Stimulated activated CD8-positive, alpha-beta memory T cell treated with anti-CD3 and anti-CD28 coated beads, Interleukin-12 subunit alpha, Interleukin-12 subunit beta, amount 100 ng/mL, for 1 hour (primary cell): Measurements from ENCODE around the gene NFAM1.

Source experiments
- DNase-seq: peaks from one replicate; pipeline ENCODE4 v3.0.0-alpha.2; 2020; ENCODE audit warnings: low read depth

The NFAM1 gene

GRCh38 chr22:42358643-42359558 lies 73.3 kb downstream of the NFAM1 start:
- no peak for DNase-seq

DNA sequence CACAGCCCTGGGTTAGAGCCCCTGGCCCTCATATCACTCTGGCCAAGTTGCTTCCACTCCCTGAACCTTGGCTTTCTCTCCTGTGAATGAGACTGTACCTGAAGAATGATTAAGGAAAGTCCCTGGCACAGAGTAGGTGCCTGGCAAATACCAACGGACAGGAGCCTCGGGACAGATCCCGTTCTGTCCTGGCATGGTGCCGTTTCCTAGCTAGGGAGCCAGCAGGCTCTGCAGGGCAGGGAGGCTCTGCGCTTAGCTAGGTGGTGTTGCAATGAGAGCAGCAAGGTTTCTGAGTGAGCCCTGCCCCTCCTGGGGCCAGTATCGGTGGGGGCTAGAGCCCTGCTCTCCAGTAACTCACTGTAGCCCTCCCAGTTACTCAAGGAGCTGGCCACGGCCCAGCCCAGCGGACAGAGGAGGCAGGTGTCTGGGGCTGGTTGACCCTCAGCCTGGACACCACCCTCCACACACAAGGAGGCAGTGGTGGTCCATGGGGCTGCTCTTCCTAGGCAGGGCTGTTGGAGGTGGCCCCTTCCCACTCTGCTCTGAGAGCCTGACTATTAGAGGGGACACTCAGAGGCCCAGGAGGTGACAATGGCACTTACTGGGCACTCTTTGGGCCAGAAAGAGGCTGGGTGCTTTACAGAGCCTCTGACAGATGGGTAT lies 74.4 kb downstream of the NFAM1 start:
- DNase-seq, result no peak

DNA sequence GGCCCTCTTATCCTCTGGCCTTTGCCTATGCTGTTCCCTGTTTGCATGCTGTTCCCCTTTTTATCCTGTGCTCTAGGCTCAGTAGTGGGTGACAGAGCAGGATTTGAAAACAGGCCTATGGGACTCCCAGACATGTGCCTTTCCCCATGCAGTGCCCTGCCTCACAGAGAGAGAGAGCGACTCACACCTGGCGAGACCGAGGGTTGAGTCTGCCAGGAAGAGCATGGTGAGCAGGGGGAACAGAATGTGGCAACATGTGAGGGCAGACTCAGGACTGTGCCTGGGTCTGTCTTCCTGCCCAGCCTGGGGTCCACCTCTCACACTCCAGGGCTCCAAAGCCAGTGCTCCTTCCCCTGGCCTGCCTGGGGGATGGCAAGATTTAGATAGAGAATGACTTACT lies 75.0 kb downstream of the NFAM1 start:
- no peak for DNase-seq

DNA sequence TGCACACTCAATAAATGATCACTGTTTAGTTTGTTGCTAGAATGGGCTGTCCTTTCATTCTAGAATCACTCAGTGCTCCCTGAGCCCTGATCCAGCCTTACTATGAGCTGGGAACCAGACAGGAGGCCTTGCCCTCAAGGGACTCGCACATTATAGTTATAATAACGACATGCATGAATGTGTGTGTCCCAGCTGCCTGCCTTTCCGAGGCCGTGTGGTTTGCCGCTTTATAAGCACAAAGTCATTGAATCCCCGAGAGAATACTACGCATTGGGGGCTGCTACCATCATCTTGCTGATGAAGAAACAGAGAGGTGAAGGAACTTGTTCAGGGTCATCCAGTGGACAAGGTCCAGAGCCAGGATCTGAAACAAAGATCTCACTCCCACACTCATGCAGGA lies 75.7 kb downstream of the NFAM1 start:
- no peak for DNase-seq

DNA sequence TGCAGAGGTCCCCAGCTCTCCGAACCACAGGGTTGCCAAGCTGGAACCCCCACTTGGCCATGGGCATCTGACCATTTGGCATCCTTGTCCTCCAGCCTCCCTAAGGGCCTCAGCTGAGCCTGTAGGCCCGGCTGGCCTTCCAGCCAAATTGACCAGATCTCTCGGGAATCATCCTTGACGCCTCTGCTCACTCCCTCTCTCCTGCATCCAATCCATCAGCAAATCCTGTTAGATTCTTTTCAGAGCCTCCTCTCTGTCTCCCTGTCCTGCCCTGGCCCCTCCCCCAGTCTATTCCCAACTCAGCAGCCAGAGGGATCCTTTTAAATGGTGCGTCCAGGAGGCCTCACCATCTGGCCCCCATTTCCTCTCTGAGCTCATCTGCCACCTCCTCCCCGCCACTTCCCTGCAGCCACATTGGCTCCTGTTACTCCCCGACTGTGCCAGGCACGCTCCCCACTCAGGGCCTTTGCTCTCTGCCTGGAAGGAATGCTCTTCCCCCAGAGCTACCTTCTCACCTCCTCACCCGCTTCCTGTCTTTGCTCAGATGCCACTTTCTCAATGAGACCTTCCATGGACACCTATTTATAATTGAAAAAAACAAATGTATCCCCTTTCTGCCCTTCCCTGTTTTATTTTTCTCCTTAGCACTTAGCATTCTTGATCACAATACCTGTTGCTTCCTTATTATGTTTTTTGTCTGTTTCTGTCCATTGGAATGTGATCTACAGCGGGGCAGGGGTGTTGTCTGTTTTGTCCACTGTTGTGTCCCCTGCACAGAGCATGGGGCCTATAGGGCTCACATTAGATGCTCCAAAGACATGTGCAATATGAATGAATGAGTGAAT lies 78.1 kb downstream of the NFAM1 start:
- DNase-seq, result no peak

DNA sequence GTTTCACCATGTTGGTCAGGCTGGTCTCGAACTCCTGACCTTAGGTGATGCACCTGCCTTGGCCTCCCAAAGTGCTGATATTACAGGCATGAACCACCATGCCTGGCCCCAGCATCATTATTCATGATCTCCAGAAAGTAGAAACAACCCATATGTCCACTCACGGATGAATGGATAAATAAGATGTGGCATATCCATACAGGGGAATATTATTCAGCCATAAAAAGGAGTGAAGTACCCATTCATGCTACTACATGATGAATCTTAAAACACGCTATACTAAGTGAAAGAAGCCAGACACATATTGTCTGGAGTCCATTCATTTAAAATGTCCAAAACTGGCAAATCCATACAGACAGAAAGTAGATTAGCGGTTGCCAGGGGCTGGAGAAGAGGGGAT lies 81.8 kb downstream of the NFAM1 start:
- DNase-seq, result no peak

DNA sequence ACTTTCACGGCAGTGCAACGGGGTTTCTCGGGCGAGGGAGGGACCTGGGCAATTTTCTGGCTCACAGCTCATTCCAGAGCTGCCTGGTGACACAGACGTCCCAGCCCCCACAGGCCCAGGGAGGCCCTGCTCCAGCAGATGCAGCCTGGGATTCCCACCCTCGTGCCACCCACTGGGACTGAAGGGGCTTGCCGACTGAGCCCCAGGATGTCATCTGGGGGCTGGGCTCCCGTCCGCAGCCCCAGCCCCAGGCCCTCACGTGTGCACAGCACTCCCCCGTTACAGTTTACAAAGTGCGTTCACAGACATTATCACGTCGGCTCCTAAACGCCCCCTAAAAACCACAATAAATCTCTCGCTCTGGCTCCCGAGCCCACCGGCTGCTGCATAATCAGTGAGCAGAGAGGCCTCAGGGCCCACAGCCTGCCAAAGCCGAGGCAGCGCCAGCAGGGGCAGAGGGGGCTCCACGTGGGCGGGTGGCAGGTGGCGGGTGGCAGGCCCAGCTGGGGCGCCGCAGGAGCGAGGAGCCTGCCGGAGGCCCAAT lies 84.8 kb downstream of the NFAM1 start:
- DNase-seq, result no peak

DNA sequence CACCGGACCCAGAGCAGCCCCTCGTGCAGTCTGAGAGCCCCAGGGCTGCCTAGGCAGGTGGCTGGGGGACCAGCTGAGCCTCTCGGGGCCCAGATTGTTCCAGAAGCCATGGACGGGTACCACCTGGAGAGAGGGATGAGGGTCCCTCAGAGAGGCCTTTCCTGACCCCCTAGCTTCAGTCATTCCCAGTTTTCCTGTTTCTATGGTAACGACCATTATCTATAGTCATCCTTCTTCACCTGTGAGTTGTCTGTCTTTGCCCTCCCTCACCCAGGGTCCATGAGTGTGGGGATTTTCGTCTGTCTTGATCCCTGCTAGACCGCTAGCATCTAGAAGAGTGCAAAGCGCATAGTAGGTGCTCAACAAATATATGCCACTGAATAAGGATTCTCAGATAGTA lies 85.5 kb downstream of the NFAM1 start:
- DNase-seq, result no peak

GRCh38 chr22:42345458-42345857 lies 86.7 kb downstream of the NFAM1 start:
- no peak for DNase-seq

DNA sequence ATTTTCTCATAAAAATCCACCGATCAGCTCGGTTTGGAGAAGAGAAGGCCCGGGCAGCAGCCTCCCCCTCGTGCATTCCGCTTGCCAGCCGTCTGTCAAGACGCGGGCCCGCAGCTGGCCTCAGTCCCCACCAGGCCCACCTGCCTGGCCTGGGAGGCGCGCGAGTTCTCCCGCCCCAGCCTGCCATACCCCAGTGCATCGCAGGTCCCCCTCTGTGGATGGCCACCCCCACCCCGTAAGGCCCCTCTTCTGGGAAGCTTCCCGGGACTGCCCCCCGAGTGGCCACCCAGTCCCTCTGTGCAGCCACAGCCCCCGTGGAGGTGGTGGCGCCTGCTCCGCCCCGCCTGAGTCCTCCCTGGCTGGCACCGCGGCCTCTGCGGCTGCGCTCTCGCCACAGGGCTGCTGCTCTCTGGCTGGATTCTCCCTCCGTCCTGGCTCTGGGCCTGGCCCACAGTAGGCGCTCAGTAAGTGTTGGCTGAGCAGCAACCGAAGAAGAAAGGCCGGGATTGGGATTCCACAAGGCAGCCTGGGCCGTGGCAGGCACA lies 87.8 kb downstream of the NFAM1 start:
- no peak for DNase-seq

DNA sequence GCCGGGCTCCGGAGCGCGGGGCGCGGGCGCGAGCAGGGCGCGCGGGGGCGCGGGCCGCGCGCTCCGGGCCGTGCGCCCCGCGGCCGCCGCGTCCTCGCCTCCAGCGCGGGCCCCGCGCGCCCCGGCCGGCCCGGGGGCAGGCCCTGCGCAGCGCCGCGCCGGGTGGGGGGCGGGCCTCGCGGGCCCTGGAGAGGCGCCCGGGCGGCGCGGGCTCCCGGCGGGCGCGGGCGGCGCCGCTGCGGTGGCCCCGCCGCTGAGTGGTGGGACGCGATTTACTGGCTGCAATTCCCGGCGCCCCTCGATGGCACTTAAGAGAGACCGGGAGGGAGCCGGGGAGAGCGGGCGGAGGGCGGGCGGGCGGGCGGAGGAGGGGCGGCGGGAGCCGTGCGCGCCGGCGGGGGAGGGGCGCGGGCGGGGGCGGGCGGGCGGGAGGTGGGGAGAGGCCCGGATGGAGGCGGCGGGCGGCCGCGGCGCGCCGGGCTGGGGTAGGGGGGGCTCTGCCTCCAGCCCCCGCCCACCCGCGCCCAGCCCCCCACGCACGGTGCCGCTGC lies 88.6 kb downstream of the NFAM1 start:
- no peak for DNase-seq

DNA sequence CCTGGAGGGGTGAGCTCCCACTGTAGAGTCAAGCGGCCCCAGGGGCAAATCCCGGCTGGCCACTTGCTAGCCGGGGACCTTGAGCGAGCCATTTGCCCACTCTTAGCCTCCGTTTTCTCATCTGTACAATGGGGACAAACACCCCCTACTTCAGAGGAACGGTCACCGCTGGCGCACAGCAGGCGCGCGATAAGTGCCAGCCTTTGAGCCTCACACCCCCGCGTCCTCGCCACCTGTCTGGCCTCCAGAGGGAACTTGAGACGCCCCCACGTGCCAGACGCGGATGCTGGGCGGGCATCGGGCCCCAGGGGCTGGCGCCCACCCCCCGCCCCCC lies 89.1 kb downstream of the NFAM1 start:
- DNase-seq, result no peak

DNA sequence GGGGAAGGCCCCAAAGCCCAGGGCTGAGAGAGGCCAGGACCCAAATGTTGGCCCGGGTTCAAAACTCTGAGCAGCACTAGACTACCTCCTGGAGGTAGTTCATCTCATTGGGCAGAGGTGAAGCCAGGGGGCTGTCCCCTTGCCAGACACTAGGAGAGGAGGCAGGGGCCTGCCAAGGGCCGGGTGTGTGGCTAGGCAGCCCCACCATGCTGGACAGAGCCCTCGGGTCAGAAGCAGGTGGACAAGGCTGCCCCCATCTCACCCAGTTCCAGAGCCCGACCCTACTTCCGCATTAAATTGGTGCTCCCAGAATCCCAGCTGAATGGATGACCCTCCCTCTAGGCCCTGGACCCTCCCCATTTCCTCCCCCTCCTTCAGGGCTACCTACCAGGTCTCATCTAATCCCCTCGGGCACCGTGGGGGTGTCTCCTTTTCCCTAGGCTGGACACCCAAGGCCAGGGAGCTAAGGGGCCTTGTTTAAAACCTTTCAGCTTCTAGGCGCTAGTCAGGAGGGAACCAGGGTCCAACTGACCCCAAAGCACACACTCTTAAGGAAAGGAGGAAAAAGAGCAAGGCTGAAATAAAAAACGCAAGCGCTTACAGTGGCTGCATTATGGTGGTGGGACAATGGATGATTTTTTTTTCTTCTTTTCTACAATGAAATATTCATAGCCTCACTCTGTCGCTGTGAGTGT lies 89.6 kb downstream of the NFAM1 start:
- no peak for DNase-seq

- DNase-seq, result no peak
Measured at GRCh38 chr22:42341779-42342178, 90.4 kb downstream of the NFAM1 start.

DNA sequence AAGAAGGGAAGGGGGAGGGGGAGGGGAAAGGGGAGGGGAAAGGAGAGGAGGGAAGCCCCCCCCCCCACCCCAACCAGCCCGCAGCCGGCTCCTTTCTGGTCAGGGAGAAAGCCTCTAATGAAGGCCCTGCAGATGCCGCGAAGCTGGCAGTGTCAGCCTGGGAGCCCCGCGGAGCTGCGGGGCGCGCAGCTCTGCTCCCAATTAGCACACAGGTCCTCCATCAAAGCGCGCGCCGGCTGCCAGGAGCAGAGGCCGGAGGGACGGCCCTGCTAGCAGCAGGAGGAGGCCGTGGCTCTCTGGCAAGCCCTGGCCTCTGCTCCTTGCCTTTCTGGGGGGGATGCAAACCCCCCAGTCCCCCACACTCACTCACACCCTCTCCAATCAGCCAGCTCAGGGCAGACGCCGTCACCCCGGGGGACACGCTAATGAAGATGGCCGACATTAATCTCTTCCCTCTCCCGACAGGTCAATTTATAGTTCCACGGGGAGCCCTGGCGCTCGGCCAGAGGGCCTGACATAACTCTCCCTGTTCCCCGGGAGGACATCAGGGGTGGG lies 91.3 kb downstream of the NFAM1 start:
- no peak for DNase-seq

GRCh38 chr22:42340150-42340549 lies 92.1 kb downstream of the NFAM1 start:
- DNase-seq, result no peak

DNA sequence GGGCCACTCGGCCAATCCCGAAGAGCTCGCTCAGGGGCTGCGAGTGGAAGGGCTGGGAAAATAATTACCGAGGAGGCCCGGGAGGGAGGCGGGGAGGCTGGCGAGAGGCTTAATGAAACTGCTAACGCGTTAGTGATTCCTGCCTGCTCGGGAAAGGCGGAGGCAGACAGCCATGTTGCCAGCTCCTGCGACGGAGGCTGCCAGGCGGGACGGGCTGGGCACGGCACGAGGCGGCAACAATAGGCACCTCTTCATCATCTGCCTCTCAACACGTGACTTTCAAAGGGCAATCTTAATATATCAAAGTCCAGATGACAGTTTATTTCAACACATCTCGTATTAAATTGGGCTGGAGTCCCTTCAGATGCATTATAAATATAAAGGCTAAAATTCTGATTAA lies 93.7 kb downstream of the NFAM1 start:
- no peak for DNase-seq

GRCh38 chr22:42337356-42337755 lies 94.8 kb downstream of the NFAM1 start:
- DNase-seq, result no peak

GRCh38 chr22:42336527-42337227 lies 95.5 kb downstream of the NFAM1 start:
- DNase-seq, result no peak

DNA sequence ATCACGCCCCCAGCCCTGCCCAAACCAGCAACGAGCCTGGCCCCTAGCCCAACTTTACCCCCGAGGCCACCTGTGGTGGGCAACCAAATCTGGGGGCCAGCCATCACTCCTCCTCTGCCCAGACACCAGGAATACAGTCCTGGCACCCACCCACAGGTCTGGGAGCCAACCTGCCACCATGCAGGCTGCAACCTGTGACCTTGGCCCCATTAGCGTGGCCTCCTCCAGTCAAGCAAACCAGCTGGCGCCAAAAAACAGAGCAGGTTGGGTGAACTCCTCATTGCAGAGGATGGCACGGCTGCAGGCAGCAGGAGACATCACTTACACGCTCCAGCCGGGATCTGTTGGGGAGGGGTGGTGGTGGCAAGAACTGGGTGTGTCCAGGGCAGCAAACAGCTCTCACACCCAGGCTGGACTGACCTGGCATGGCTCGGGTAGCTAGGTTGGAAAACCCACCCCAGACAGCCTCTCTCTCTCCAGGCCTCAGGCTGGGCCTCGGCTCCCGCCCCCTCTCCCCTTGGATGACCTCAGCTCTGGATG lies 96.3 kb downstream of the NFAM1 start:
- no peak for DNase-seq
